Testis (tissue), 2 donors: Measurements from ENCODE around the gene RBFOX1.

ENCODE experiments used
- CTCF ChIP-seq, 3 experiments: fragments of 450-650 bp in 2 of 3; fragments of 200-600 bp in 1 of 3; sonication (generic) in 1 of 3; IDR thresholded peaks; one replicate each; pipeline ENCODE4 v1.5.1; 2016 to 2019; ENCODE audit warnings: antibody characterized with exemption in 3 of 3, mild to moderate bottlenecking in 2 of 3, moderate library complexity in 1 of 3
- POLR2A ChIP-seq: fragments of 450-650 bp; IDR thresholded peaks from one replicate; pipeline ENCODE4 v1.6.1; 2017; ENCODE audit warnings: antibody characterized with exemption, mild to moderate bottlenecking, moderate library complexity

- no peak for TF ChIP-seq CTCF (IDR thresholded peaks at IDR 0.05)
- no peak for TF ChIP-seq POLR2A
Measured at GRCh38 chr16:7511549-7512260, 179.1 kb downstream of the RBFOX1 start.
